Neural cell (in vitro differentiated cells): ENCODE results near the gene SLC38A7. TPM values are rescaled to one million over a fixed set of nuclear protein-coding genes. Genes with fewer than 3 reads are reported as not detected.
A peak's percentile ranks its signal among the peaks of the same experiment; 100 is the strongest.
"Not testable (repeated sequence)": the region's sequence is repeated elsewhere in the genome, so short reads cannot be mapped to it uniquely, and the experiment has no call there.

Source experiments
- H2AFZ ChIP-seq: fragments of 200-600, 300-800 bp; sonication (generic), shearing (Covaris generic); 2 replicates; pipeline ENCODE4 v1.6.0; 2014; ENCODE audit warnings: low read depth, mild to moderate bottlenecking, antibody characterized with exemption, low read length, moderate library complexity
- H3F3A ChIP-seq: fragments of 200-600 bp; shearing (Covaris generic); 2 replicates; pipeline ENCODE4 v1.6.1; 2016; ENCODE audit warnings: mild to moderate bottlenecking, moderate library complexity, mixed read lengths, antibody characterized with exemption, low read length; ENCODE audit not compliant: insufficient read depth, poor library complexity, severe bottlenecking
- H3K27ac ChIP-seq: fragments of 200-600, 300-800 bp; sonication (generic), shearing (Covaris generic); 2 replicates; pipeline ENCODE4 v1.5.1; 2014; ENCODE audit warnings: mild to moderate bottlenecking, low read length, moderate library complexity
- H3K27me3 ChIP-seq: fragments of 300-800, 200-600 bp; sonication (generic), shearing (Covaris generic); 2 replicates; pipeline ENCODE4 v1.6.0; 2014; ENCODE audit warnings: mild to moderate bottlenecking, low read depth, low read length, moderate library complexity; ENCODE audit not compliant: insufficient read depth
- H3K36me3 ChIP-seq: fragments of 300-800, 200-600 bp; sonication (generic), shearing (Covaris generic); 2 replicates; pipeline ENCODE4 v1.5.1; 2014; ENCODE audit warnings: mild to moderate bottlenecking, antibody characterized with exemption, low read length, moderate library complexity; ENCODE audit not compliant: insufficient read depth
- H3K4me2 ChIP-seq: fragments of 300-800, 200-600 bp; sonication (generic), shearing (Covaris generic); 2 replicates; pipeline ENCODE4 v1.6.0; 2014; ENCODE audit warnings: mild to moderate bottlenecking, low read length
- H3K4me3 ChIP-seq: fragments of 300-800, 200-600 bp; sonication (generic), shearing (Covaris generic); 2 replicates; pipeline ENCODE4 v1.5.1; 2014; ENCODE audit warnings: mild to moderate bottlenecking, low read length, moderate library complexity
- H3K79me2 ChIP-seq: fragments of 200-600 bp; shearing (Covaris generic); replicated peaks from 2 replicates; pipeline ENCODE4 v1.6.0; 2014; ENCODE audit warnings: mild to moderate bottlenecking, low read length, moderate library complexity; ENCODE audit not compliant: insufficient read depth
- H3K9ac ChIP-seq: fragments of 300-800, 200-600 bp; sonication (generic), shearing (Covaris generic); 2 replicates; pipeline ENCODE4 v1.6.1; 2016; ENCODE audit warnings: mild to moderate bottlenecking, low read length, mixed read lengths
- H3K9me2 ChIP-seq: fragments of 200-600 bp; shearing (Covaris generic); 2 replicates; pipeline ENCODE4 v1.6.1; 2016; ENCODE audit warnings: mild to moderate bottlenecking, low read length, mixed read lengths; ENCODE audit not compliant: insufficient read depth
- H3K9me3 ChIP-seq: fragments of 200-600, 300-800 bp; sonication (generic), shearing (Covaris generic); 2 replicates; pipeline ENCODE4 v1.6.1; 2016; ENCODE audit warnings: mild to moderate bottlenecking, mixed run types, low read length, moderate library complexity, mixed read lengths
- H4K20me1 ChIP-seq: fragments of 200-600 bp; shearing (Covaris generic); 2 replicates; pipeline ENCODE4 v1.6.1; 2016; ENCODE audit warnings: mild to moderate bottlenecking, mixed run types; ENCODE audit not compliant: insufficient read depth
- CTCF ChIP-seq: fragments of 450-650 bp; IDR thresholded peaks from 2 replicates; pipeline ENCODE4 v1.5.1; 2014; ENCODE audit warnings: antibody characterized with exemption, mild to moderate bottlenecking, moderate library complexity; ENCODE audit not compliant: poor library complexity, severe bottlenecking
- EP300 ChIP-seq: fragments of 450-650 bp; conservative IDR thresholded peaks from 2 replicates; pipeline ENCODE4 v1.6.1; 2014; ENCODE audit warnings: antibody characterized with exemption, mild to moderate bottlenecking, moderate library complexity; ENCODE audit not compliant: poor library complexity, severe bottlenecking
- EZH2 ChIP-seq: fragments of 200-600, 300-800 bp; shearing (Covaris generic), sonication (generic); IDR thresholded peaks from 2 replicates; pipeline ENCODE4 v1.6.1; 2014; ENCODE audit warnings: antibody characterized with exemption, low read length, borderline replicate concordance, mild to moderate bottlenecking; ENCODE audit not compliant: insufficient read depth, poor library complexity, severe bottlenecking
- MXI1 ChIP-seq: fragments of 450-650 bp; conservative IDR thresholded peaks from 2 replicates; pipeline ENCODE4 v1.6.1; 2014; ENCODE audit warnings: antibody characterized with exemption, mild to moderate bottlenecking; ENCODE audit not compliant: poor library complexity, severe bottlenecking
- POLR2AphosphoS5 ChIP-seq: IDR thresholded peaks from 2 replicates; pipeline ENCODE4 v1.6.1; 2012
- RAD21 ChIP-seq: fragments of 450-650 bp; conservative IDR thresholded peaks from 2 replicates; pipeline ENCODE4 v1.6.1; 2014; ENCODE audit warnings: antibody characterized with exemption, mild to moderate bottlenecking, moderate library complexity
- REST ChIP-seq: IDR thresholded peaks from 2 replicates; pipeline ENCODE4 v1.6.1; 2012; ENCODE audit warnings: borderline replicate concordance
- SMC3 ChIP-seq: fragments of 450-650 bp; conservative IDR thresholded peaks from 2 replicates; pipeline ENCODE4 v1.6.1; 2014; ENCODE audit warnings: antibody characterized with exemption, mild to moderate bottlenecking, moderate library complexity; ENCODE audit not compliant: poor library complexity
- TAF1 ChIP-seq: IDR thresholded peaks from 2 replicates; pipeline ENCODE4 v1.6.1; 2012; ENCODE audit warnings: low read depth
- polyA plus RNA-seq: library from polyadenylated mRNA; depleted of rRNA; stranded (reverse); fragments of >200 nt; gene quantifications from 2 replicates; pipeline ENCODE4 v1.2.3, GENCODE V29; 2014

The SLC38A7 gene
- polyA plus RNA-seq, 1 donor from 2014 or later, result 10.2 TPM

- no peaks in the 10 kb centered on the region for H3K9me3 ChIP-seq
- H3K9ac ChIP-seq, result no peak overlapping the region
- H3F3A ChIP-seq, result no peaks in the 10 kb centered on the region
- H4K20me1 ChIP-seq, result no peaks in the 10 kb centered on the region
- H3K36me3 ChIP-seq, result no peaks in the 10 kb centered on the region
- H3K79me2 ChIP-seq, result no peaks in the 10 kb centered on the region
- H3K4me2 ChIP-seq, result no peak overlapping the region
- no peak overlapping the region for H3K4me3 ChIP-seq
- TF ChIP-seq MXI1 (no peak), SMC3 (no peak), EZH2 (no peak)
- H3K9me2 ChIP-seq, result no peaks in the 10 kb centered on the region
- no peak overlapping the region for H2AFZ ChIP-seq
- no peak overlapping the region for H3K27ac ChIP-seq
- no peaks in the 10 kb centered on the region for H3K27me3 ChIP-seq
Observed at GRCh38 chr16:58692450-58692849, 7.9 kb upstream of the SLC38A7 start.

- H3F3A ChIP-seq, H3K4me3 ChIP-seq, H3K9me3 ChIP-seq, H2AFZ ChIP-seq, H3K9me2 ChIP-seq, H3K27ac ChIP-seq, H3K79me2 ChIP-seq, H3K36me3 ChIP-seq, H4K20me1 ChIP-seq, H3K27me3 ChIP-seq, H3K9ac ChIP-seq, H3K4me2 ChIP-seq: not testable (repeated sequence)
Observed at GRCh38 chr16:58686985-58687706, 2.6 kb upstream of the SLC38A7 start.

GRCh38 chr16:58685084-58685449 is 497 bp upstream of the SLC38A7 start:
- Histone ChIP-seq H3K9me2 (no peaks in the 10 kb centered on the region), H3K4me3 (peak overlapping the region; percentile 99), H3F3A (no peaks in the 10 kb centered on the region), H3K36me3 (no peaks in the 10 kb centered on the region), H2AFZ (peak overlapping the region; percentile 98), H3K4me2 (peak overlapping the region; percentile 36), H4K20me1 (no peaks in the 10 kb centered on the region), H3K27ac (no peak overlapping the region), H3K9me3 (no peaks in the 10 kb centered on the region), H3K9ac (peak overlapping the region; percentile 92), H3K27me3 (no peaks in the 10 kb centered on the region), H3K79me2 (peaks cover 4% of the 10 kb centered on the region)
- TF ChIP-seq TAF1 (no peak), CTCF (no peak), SMC3 (no peak), REST (no peak), EP300 (no peak), EZH2 (no peak), RAD21 (no peak), POLR2AphosphoS5 (no peak), MXI1 (no peak)
